SK-N-SH (cell line): Measurements from ENCODE around the gene C6orf132. TPM values are rescaled to one million over a fixed set of nuclear protein-coding genes. Genes with fewer than 3 reads are reported as not detected.

ENCODE experiments used
- CTCF ChIA-PET: fragments of 300-600, 350-600 bp; formaldehyde crosslinking; extraction: SDS; loops from one replicate; lab custom pipeline; 2021; lab: Yijun Ruan, JAX
- POLR2A ChIA-PET: fragments of 350-600 bp; sonication (Branson Sonifier 250); formaldehyde crosslinking; extraction: SDS; loops from one replicate; lab custom pipeline; 2020; ENCODE audit warnings: antibody characterized with exemption, inconsistent platforms; lab: Yijun Ruan, JAX
- DNase-seq: peaks from one replicate; pipeline ENCODE4 v3.0.0; 2012
- H2AFZ ChIP-seq: fragments of 200-600 bp; sonication (generic); 2 replicates; pipeline ENCODE4 v1.8.1; 2016; ENCODE audit warnings: antibody characterized with exemption, mild to moderate bottlenecking, low read depth
- H3F3A ChIP-seq: fragments of 200-600 bp; sonication (generic); replicated peaks from 2 replicates; pipeline ENCODE3; 2016; ENCODE audit warnings: antibody characterized with exemption, mild to moderate bottlenecking; ENCODE audit not compliant: insufficient read depth
- H3K27ac ChIP-seq, 2 experiments: fragments of 200-500 bp in 1 of 2; fragments of 200-600 bp in 1 of 2; sonication (Bioruptor generic) in 1 of 2; sonication (generic), shearing (Covaris generic) in 1 of 2; 2 replicates each; pipeline versions ENCODE4 v1.5.1 to v1.6.1; 2014 to 2016; ENCODE audit warnings: low read depth in 2 of 2, inconsistent platforms in 1 of 2, low read length in 1 of 2, mild to moderate bottlenecking in 1 of 2, mixed read lengths in 1 of 2
- H3K27me3 ChIP-seq: fragments of 200-600 bp; sonication (generic), shearing (Covaris generic); 2 replicates; pipeline ENCODE4 v1.6.1; 2016; ENCODE audit warnings: mixed run types; ENCODE audit not compliant: insufficient read depth
- H3K36me3 ChIP-seq, 2 experiments: fragments of 200-500 bp in 1 of 2; fragments of 200-600 bp in 1 of 2; sonication (Bioruptor generic) in 1 of 2; sonication (generic) in 1 of 2; replicated peaks in 1 of 2; 2 replicates each; pipeline versions ENCODE3 to v1.5.1; 2014 to 2016; ENCODE audit warnings: low read length in 1 of 2, mild to moderate bottlenecking in 1 of 2; ENCODE audit not compliant: insufficient read depth in 2 of 2, control insufficient read depth in 1 of 2
- H3K4me1 ChIP-seq, 2 experiments: fragments of 200-500 bp in 1 of 2; fragments of 200-600 bp in 1 of 2; sonication (Bioruptor generic) in 1 of 2; sonication (generic), shearing (Covaris generic) in 1 of 2; 2 replicates each; pipeline versions ENCODE4 v1.5.1 to v1.6.1; 2014 to 2016; ENCODE audit warnings: low read depth in 1 of 2, low read length in 1 of 2, mixed run types in 1 of 2; ENCODE audit not compliant: insufficient read depth in 2 of 2, control insufficient read depth in 1 of 2
- H3K4me2 ChIP-seq: fragments of 200-600 bp; sonication (generic), shearing (Covaris generic); 2 replicates; pipeline ENCODE4 v1.6.1; 2017; ENCODE audit warnings: mixed run types
- H3K4me3 ChIP-seq, 2 experiments: fragments of 200-500 bp in 1 of 2; fragments of 200-600 bp in 1 of 2; sonication (Bioruptor generic) in 1 of 2; sonication (generic), shearing (Covaris generic) in 1 of 2; 2 replicates each; pipeline versions ENCODE4 v1.5.1 to v1.8.1; 2014 to 2016; ENCODE audit warnings: low read depth in 2 of 2, inconsistent platforms in 1 of 2, low read length in 1 of 2, mild to moderate bottlenecking in 1 of 2, mixed read lengths in 1 of 2, moderate library complexity in 1 of 2
- H3K79me2 ChIP-seq: fragments of 200-600 bp; sonication (generic); 2 replicates; pipeline ENCODE4 v1.8.1; 2017; ENCODE audit warnings: mild to moderate bottlenecking; ENCODE audit not compliant: insufficient read depth
- H3K9ac ChIP-seq: fragments of 200-600 bp; sonication (generic); 2 replicates; pipeline ENCODE4 v1.6.1; 2017; ENCODE audit warnings: mixed run types
- H3K9me2 ChIP-seq: fragments of 200-600 bp; sonication (generic); 2 replicates; pipeline ENCODE4 v1.6.1; 2017; ENCODE audit warnings: mixed run types
- H3K9me3 ChIP-seq: fragments of 200-600 bp; sonication (generic); 2 replicates; pipeline ENCODE4 v1.6.1; 2017; ENCODE audit warnings: mixed run types, mild to moderate bottlenecking, moderate library complexity
- H4K20me1 ChIP-seq: fragments of 200-600 bp; sonication (generic); 2 replicates; pipeline ENCODE4 v1.6.1; 2017; ENCODE audit warnings: mild to moderate bottlenecking, mixed run types; ENCODE audit not compliant: insufficient read depth
- CHD2 ChIP-seq: fragments of 150-350 bp; IDR thresholded peaks from 2 replicates; pipeline ENCODE4 v1.6.1; 2018; ENCODE audit warnings: low read length; ENCODE audit not compliant: partially characterized antibody
- EP300 ChIP-seq, 2 experiments: IDR thresholded peaks; 2 replicates each; pipeline versions ENCODE4 v1.4.0 to v1.6.1; 2012; ENCODE audit warnings: borderline replicate concordance in 1 of 2, low read depth in 1 of 2, low read length in 1 of 2
- EZH2phosphoT487 ChIP-seq: fragments of 200-600 bp; sonication (generic); IDR thresholded peaks from 2 replicates; pipeline ENCODE4 v1.6.1; 2017; ENCODE audit warnings: low read depth, mixed run types, mild to moderate bottlenecking, antibody characterized with exemption, moderate library complexity, borderline replicate concordance
- FOXJ3 ChIP-seq: sonication (generic); formaldehyde crosslinking; IDR thresholded peaks from 2 replicates; pipeline ENCODE4 v1.5.1; 2020; ENCODE audit warnings: mild to moderate bottlenecking, missing genetic modification reagents
- GABPA ChIP-seq: IDR thresholded peaks from 2 replicates; pipeline ENCODE4 v1.4.0; 2012; ENCODE audit warnings: low read depth, mild to moderate bottlenecking
- GATA2 ChIP-seq: sonication (generic); formaldehyde crosslinking; IDR thresholded peaks from 2 replicates; pipeline ENCODE4 v1.5.0; 2020; ENCODE audit warnings: mild to moderate bottlenecking, missing genetic modification reagents
- JUND ChIP-seq: IDR thresholded peaks from 2 replicates; pipeline ENCODE4 v1.4.0; 2012
- NFIC ChIP-seq: IDR thresholded peaks from 2 replicates; pipeline ENCODE4 v1.4.0; 2012; ENCODE audit warnings: borderline replicate concordance
- POLR2AphosphoS5 ChIP-seq: IDR thresholded peaks from 2 replicates; pipeline ENCODE4 v1.6.1; 2012; ENCODE audit warnings: low read depth, low read length
- RFX5 ChIP-seq: IDR thresholded peaks from 2 replicates; pipeline ENCODE4 v1.6.1; 2012; ENCODE audit warnings: mild to moderate bottlenecking, improper control_type of control experiment, low read length
- SMC3 ChIP-seq: IDR thresholded peaks from 2 replicates; pipeline ENCODE4 v1.6.1; 2012; ENCODE audit warnings: low read depth, low read length, improper control_type of control experiment
- TAF1 ChIP-seq: IDR thresholded peaks from 2 replicates; pipeline ENCODE4 v1.6.1; 2012; ENCODE audit warnings: low read depth, mild to moderate bottlenecking, low read length, moderate library complexity, borderline replicate concordance
- TCF12 ChIP-seq: IDR thresholded peaks from 2 replicates; pipeline ENCODE4 v1.4.0; 2012
- WGBS: methylation state at CpG from one replicate; pipeline ENCODE4 v1.1.6; 2017; ENCODE audit warnings: low lambda C conversion rate; 5-methylcytosine and 5-hydroxymethylcytosine counted together
- polyA plus RNA-seq, 3 experiments: library from polyadenylated mRNA; depleted of rRNA; stranded (reverse); fragments of >200 nt; gene quantifications; 2 replicates each; pipeline ENCODE4 v1.2.3, GENCODE V29; 2012
- TF ChIP-seq, protein P1 (sequence below): IDR thresholded peaks from 2 replicates; pipeline ENCODE4 v1.4.0; 2012; ENCODE audit warnings: low read depth
- TF ChIP-seq, protein P2 (sequence below): IDR thresholded peaks from 2 replicates; pipeline ENCODE4; 2012
- TF ChIP-seq, protein P3 (sequence below): fragments of 200-600 bp; sonication (generic); IDR thresholded peaks from 2 replicates; pipeline ENCODE4 v1.6.1; 2017; ENCODE audit warnings: antibody characterized with exemption, mild to moderate bottlenecking, moderate library complexity
- TF ChIP-seq, protein P4 (sequence below): fragments of 150-350 bp; IDR thresholded peaks from 2 replicates; pipeline ENCODE4 v1.6.1; 2016; ENCODE audit warnings: mild to moderate bottlenecking, low read depth, low read length
- TF ChIP-seq, protein P5 (sequence below): fragments of 150-350 bp; IDR thresholded peaks from 2 replicates; pipeline ENCODE4 v1.6.1; 2017; ENCODE audit warnings: antibody characterized with exemption, low read length, low read depth, borderline replicate concordance

The C6orf132 gene
- polyA plus RNA-seq, 1 of the 3 experiments (the other 2 are of a cell fraction), result not detected

DNA sequence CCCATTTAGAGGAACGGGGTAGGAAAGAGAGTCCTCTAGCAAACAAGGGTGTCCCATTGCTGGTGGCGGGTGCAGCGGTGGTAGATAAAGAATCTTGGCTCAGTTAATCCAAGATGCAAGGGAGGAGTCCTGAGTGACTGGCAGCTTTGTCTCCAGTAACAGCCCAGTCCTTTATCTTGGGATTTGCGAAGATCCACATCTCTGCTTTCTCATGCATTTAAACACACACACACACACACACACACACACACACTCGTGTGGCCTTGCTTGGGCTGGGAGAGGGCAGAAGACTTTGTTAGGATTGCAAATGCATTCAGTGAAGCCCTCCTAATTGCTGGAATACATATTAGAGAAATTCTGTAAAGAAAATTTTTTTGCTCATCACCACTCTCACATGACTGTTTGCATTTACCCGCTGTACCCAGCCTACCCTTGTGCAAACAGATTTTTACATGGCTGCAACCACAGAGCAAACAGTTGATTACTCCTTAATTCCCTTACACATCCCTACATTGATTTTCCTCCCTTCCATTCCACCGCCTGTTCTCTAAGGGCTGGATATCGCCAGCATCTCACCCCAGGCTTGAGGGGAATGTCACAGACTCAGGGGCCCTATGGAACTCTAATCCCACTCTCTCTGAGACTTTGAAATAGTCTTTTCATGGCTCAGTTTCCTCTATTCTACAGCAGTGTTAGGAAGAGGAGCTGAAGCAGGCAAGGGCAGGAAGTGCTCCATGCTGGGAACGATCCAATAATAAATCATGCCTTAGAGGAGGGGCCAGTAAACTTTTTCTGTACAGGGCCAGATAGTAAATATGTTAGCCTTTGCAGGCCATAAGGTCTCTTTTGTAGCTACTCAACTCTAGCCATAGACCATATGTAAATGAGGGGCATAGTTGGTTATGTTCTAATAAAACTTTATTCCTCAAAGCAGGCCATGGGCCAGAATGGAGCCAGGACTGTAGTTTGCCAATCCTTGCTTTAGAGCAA lies 3.5 kb downstream of the C6orf132 start:
- Histone ChIP-seq H3K9me3 (no peaks in the 10 kb centered on the region), H3K4me1 (peaks cover 19 to 37% of the 10 kb centered on the region in 2 experiments; a peak in 3 of 4 replicates), H2AFZ (peak overlapping the region; percentile 73; the same call in 1 of the 2 replicates), H3K79me2 (no peaks in the 10 kb centered on the region)
- no peak for DNase-seq
- WGBS, result 77% methylated on average over 9 of the region's 9 CpGs
- TF ChIP-seq GABPA (no peak), NFIC (0 out of 2 replicates have a peak, but pooled peaks have one; percentile 21)
- TF ChIP-seq, protein P1, sequence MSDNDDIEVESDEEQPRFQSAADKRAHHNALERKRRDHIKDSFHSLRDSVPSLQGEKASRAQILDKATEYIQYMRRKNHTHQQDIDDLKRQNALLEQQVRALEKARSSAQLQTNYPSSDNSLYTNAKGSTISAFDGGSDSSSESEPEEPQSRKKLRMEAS, result no peak
- TF ChIP-seq, all 33 proteins: peak for 1
- Histone ChIP-seq H3K27ac (0 out of 4 replicates have a peak overlapping the region, but pooled peaks of 1 of the 2 experiments have one; percentile 36), H3F3A (no peaks in the 10 kb centered on the region), H3K4me3 (no peak overlapping the region), H3K4me2 (no peak overlapping the region), H4K20me1 (no peaks in the 10 kb centered on the region), H3K9ac (no peak overlapping the region), H3K36me3 (no peaks in the 10 kb centered on the region), H3K27me3 (no peaks in the 10 kb centered on the region), H3K9me2 (no peaks in the 10 kb centered on the region)
- ChIA-PET CTCF (interaction anchor here (0.7 to 1.0 kb wide), 2 partner anchors 12 to 218 kb away, joined by 3 to 4 read pairs; partner anchors contain the start of genes BYSL and MED20), POLR2A (interaction anchor here (0.6 kb wide), 1 partner anchor 9 kb away, joined by 3 read pairs; no protein-coding TSS in a partner anchor)

DNA sequence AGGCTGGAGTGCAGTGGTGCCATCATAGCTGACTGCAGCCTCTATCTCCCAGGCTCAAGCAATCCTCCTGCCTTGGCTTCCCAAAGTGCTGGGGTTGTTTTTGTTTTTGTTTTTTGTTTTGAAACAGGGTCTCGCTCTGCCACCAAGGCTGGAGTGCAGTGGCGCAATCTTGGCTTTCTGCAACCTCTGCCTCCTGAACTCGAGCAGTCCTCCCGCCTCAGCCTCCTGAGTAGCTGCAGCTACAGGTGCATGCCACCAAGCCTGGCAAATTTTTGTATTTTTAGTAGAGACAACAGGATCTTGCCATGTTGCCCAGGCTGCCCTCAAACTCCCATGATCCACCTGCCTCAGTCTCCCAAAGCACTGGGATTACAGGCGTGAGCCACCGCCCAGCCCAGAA lies 4.2 kb downstream of the C6orf132 start:
- Histone ChIP-seq H2AFZ (no peak overlapping the region), H3K36me3 (no peaks in the 10 kb centered on the region), H3K27ac (no peak overlapping the region), H3K79me2 (no peaks in the 10 kb centered on the region), H3K27me3 (no peaks in the 10 kb centered on the region), H3K4me3 (no peak overlapping the region), H3K9ac (no peak overlapping the region), H3F3A (no peaks in the 10 kb centered on the region), H3K4me2 (no peak overlapping the region), H3K4me1 (peaks cover 19 to 37% of the 10 kb centered on the region in 2 experiments; a peak in 3 of 4 replicates), H4K20me1 (no peaks in the 10 kb centered on the region), H3K9me2 (no peaks in the 10 kb centered on the region), H3K9me3 (no peaks in the 10 kb centered on the region)
- ChIA-PET CTCF (interaction anchor here (1.0 to 1.3 kb wide), 3 partner anchors 30 to 77 kb away, joined by 3 to 7 read pairs (median 3); no protein-coding TSS in a partner anchor), POLR2A (interaction anchor here (0.6 kb wide), 1 partner anchor 8 kb away, joined by 3 read pairs; no protein-coding TSS in a partner anchor)
- 98% methylated on average over 6 of the region's 6 CpGs for WGBS
- DNase-seq, result no peak
- TF ChIP-seq, protein P2, sequence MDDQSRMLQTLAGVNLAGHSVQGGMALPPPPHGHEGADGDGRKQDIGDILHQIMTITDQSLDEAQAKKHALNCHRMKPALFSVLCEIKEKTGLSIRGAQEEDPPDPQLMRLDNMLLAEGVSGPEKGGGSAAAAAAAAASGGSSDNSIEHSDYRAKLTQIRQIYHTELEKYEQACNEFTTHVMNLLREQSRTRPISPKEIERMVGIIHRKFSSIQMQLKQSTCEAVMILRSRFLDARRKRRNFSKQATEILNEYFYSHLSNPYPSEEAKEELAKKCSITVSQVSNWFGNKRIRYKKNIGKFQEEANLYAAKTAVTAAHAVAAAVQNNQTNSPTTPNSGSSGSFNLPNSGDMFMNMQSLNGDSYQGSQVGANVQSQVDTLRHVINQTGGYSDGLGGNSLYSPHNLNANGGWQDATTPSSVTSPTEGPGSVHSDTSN, result no peak
- no peak for TF ChIP-seq TCF12
- no peak for TF ChIP-seq POLR2AphosphoS5
- TF ChIP-seq TAF1, result no peak
- no peak for TF ChIP-seq NFIC
- no peak for TF ChIP-seq EZH2phosphoT487
- TF ChIP-seq, protein P3, sequence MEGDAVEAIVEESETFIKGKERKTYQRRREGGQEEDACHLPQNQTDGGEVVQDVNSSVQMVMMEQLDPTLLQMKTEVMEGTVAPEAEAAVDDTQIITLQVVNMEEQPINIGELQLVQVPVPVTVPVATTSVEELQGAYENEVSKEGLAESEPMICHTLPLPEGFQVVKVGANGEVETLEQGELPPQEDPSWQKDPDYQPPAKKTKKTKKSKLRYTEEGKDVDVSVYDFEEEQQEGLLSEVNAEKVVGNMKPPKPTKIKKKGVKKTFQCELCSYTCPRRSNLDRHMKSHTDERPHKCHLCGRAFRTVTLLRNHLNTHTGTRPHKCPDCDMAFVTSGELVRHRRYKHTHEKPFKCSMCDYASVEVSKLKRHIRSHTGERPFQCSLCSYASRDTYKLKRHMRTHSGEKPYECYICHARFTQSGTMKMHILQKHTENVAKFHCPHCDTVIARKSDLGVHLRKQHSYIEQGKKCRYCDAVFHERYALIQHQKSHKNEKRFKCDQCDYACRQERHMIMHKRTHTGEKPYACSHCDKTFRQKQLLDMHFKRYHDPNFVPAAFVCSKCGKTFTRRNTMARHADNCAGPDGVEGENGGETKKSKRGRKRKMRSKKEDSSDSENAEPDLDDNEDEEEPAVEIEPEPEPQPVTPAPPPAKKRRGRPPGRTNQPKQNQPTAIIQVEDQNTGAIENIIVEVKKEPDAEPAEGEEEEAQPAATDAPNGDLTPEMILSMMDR, result no peak
- TF ChIP-seq, protein P4, sequence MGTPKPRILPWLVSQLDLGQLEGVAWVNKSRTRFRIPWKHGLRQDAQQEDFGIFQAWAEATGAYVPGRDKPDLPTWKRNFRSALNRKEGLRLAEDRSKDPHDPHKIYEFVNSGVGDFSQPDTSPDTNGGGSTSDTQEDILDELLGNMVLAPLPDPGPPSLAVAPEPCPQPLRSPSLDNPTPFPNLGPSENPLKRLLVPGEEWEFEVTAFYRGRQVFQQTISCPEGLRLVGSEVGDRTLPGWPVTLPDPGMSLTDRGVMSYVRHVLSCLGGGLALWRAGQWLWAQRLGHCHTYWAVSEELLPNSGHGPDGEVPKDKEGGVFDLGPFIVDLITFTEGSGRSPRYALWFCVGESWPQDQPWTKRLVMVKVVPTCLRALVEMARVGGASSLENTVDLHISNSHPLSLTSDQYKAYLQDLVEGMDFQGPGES, result no peak
- no peak for TF ChIP-seq EP300 (IDR thresholded peaks at IDR 0.05; ENCODE audit: borderline replicate concordance in 1 of 2, low read depth in 1 of 2, low read length in 1 of 2)
- TF ChIP-seq, protein P5, sequence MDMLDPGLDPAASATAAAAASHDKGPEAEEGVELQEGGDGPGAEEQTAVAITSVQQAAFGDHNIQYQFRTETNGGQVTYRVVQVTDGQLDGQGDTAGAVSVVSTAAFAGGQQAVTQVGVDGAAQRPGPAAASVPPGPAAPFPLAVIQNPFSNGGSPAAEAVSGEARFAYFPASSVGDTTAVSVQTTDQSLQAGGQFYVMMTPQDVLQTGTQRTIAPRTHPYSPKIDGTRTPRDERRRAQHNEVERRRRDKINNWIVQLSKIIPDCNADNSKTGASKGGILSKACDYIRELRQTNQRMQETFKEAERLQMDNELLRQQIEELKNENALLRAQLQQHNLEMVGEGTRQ, result no peak
- no peak for TF ChIP-seq GABPA
- no peak for TF ChIP-seq CHD2
- no peak for TF ChIP-seq JUND
- no peak for TF ChIP-seq RFX5
- TF ChIP-seq SMC3, result no peak
- TF ChIP-seq FOXJ3 (CRISPR knock-in tag), result no peak
- TF ChIP-seq GATA2 (CRISPR knock-in tag), result no peak
